GM12891 (cell line): ENCODE measurements around the gene RYR3. TPM values are rescaled to one million over a fixed set of nuclear protein-coding genes. Genes with fewer than 3 reads are reported as not detected.

Experiments
- DNase-seq: peaks from one replicate; pipeline ENCODE4 v3.0.0; 2011; ENCODE audit warnings: low spot score; ENCODE audit not compliant: insufficient read length
- FAIRE-seq: peaks from 2 replicates; lab custom pipeline; 2011; peaks lifted over from hg19 to GRCh38; lab: Jason Lieb, UNC
- PAX5 ChIP-seq: IDR thresholded peaks from 2 replicates; pipeline ENCODE4 v1.6.1; 2011; ENCODE audit warnings: low read length, moderate library complexity, mild to moderate bottlenecking; ENCODE audit not compliant: insufficient read depth, severe bottlenecking
- POLR2A ChIP-seq: IDR thresholded peaks from 2 replicates; pipeline ENCODE4 v1.6.1; 2011; ENCODE audit warnings: low read depth, low read length, control low read depth
- POLR2AphosphoS5 ChIP-seq: IDR thresholded peaks from 2 replicates; pipeline ENCODE4 v1.6.1; 2011; ENCODE audit warnings: low read depth, low read length, control low read depth
- POU2F2 ChIP-seq: IDR thresholded peaks from 2 replicates; pipeline ENCODE4 v1.6.1; 2011; ENCODE audit warnings: low read depth, mild to moderate bottlenecking, control low read depth, low read length, moderate library complexity
- SPI1 ChIP-seq: IDR thresholded peaks from 2 replicates; pipeline ENCODE4 v1.6.1; 2011; ENCODE audit warnings: low read depth, low read length, control low read depth
- TAF1 ChIP-seq: IDR thresholded peaks from 2 replicates; pipeline ENCODE4 v1.6.1; 2011; ENCODE audit warnings: low read depth, low read length, control low read depth
- polyA plus RNA-seq: library from polyadenylated mRNA; unstranded; fragments of >200 nt; gene quantifications from one replicate; pipeline ENCODE4 v1.2.1, GENCODE V29; 2012; ENCODE audit warnings: low read depth, missing spikeins, inconsistent platforms; ENCODE audit not compliant: missing spikeins

The RYR3 gene
- polyA plus RNA-seq = 0.22 TPM

GRCh38 chr15:33310481-33311311 lies at the start of gene RYR3:
Gene RYR3, plus strand, starts transcription at chr15:33310967. Its CDS starts 79 bp downstream, at chr15:33311046.
- TF ChIP-seq POLR2A (no peak), TAF1 (no peak), POLR2AphosphoS5 (no peak), SPI1 (no peak), PAX5 (no peak), POU2F2 (no peak)
- FAIRE-seq (no peak), DNase-seq (no peak)

GRCh38 chr15:33262306-33262705 lies 48.5 kb upstream of the RYR3 start:
- DNase-seq (no peak), FAIRE-seq (no peak)
- TF ChIP-seq SPI1 = no peak
- no peak for TF ChIP-seq PAX5
- no peak for TF ChIP-seq POU2F2
- no peak for TF ChIP-seq POLR2A
- no peak for TF ChIP-seq TAF1

GRCh38 chr15:33277689-33278088 lies 33.1 kb upstream of the RYR3 start:
- TF ChIP-seq POLR2A = no peak
- no peak for TF ChIP-seq PAX5
- TF ChIP-seq POU2F2 = no peak
- no peak for TF ChIP-seq SPI1
- no peak for TF ChIP-seq POLR2AphosphoS5
- no peak for TF ChIP-seq TAF1
- FAIRE-seq (no peak), DNase-seq (no peak)

- TF ChIP-seq PAX5 (no peak), POLR2AphosphoS5 (no peak)
- FAIRE-seq (no peak), DNase-seq (no peak)
Observed at GRCh38 chr15:33278816-33279612, 31.8 kb upstream of the RYR3 start.

DNA sequence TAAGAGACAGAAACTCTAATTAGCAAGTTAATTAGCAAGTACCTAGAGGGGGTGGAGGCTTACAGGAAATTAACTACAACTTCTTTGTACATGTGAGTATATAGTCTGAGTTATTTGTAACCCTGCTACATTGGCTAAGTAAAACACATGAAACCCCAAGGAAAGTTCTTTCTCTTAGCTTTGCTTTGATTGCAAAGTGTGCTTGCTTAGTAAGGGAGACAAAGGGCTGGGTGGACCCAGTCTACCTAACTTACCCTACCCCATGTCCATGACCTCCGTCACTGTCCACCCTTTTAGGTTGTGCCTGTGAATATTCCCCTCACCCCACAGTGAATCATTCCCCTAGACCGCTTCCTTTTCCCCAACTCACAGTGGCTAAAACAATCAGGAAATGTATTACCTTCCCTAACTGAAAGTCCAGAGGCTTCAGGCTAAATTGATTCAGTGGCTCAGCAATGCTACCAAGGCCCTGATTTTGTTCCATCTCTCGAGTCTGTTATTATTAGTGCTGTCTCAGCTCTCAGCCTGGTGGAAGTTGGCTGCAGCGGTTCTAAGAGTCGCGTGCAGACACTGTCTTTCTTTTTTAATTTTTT lies 31.1 kb upstream of the RYR3 start:
- no peak for DNase-seq

DNA sequence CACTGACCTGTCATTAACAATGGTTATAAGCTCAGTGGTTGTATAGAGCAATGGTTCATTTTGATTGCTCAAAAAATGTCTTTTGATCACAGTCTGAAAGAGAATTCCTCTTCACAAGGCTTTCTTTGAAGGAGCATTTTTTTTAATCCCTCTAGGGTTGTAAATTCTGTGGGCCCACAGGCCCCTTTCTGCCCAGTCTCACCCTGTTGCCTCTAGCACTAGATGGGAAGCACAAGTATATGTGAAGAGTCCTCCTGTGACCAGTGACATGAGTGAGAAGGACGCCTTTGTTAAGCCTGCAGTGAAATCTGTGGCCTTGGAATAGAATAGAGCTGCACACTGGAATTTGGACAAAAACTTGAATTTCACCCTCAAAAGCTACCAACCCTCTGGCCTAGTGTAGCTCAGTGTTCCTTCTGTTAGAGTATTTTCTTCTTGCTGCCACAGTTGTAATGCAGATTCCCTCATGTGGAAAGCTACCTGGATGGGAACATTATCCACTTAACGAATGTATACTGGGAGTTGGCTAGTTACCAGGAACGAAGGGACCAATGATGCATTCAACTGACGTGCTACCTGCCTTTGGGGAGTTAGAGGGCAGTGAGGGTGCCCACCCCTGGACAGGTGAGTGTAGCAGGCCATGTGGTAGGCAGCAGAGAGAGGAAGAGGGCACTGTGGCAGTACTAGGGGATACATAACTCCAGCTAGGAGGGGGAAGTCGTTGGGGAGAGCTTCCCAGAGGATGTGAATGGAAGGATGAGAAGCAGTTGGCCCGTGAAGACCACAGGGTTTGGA lies 28.3 kb upstream of the RYR3 start:
- FAIRE-seq = no peak
- no peak for DNase-seq
- TF ChIP-seq PAX5 = no peak
- TF ChIP-seq POLR2A = no peak
- no peak for TF ChIP-seq POLR2AphosphoS5
- TF ChIP-seq POU2F2 = no peak
- TF ChIP-seq SPI1 = no peak
- no peak for TF ChIP-seq TAF1

More for the DNA sequence above, 31.1 kb upstream of the RYR3 start:
- FAIRE-seq = no peak
- no peak for TF ChIP-seq POLR2A
- no peak for TF ChIP-seq TAF1
- no peak for TF ChIP-seq POU2F2
- no peak for TF ChIP-seq SPI1
- TF ChIP-seq POLR2AphosphoS5 = no peak
- TF ChIP-seq PAX5 = no peak

GRCh38 chr15:33283576-33283975 lies 27.2 kb upstream of the RYR3 start:
- DNase-seq (no peak), FAIRE-seq (no peak)
- TF ChIP-seq SPI1 (no peak), POLR2A (no peak), TAF1 (no peak), PAX5 (no peak), POU2F2 (no peak), POLR2AphosphoS5 (no peak)

- TF ChIP-seq PAX5 = no peak
- no peak for TF ChIP-seq POLR2A
- no peak for TF ChIP-seq POLR2AphosphoS5
- TF ChIP-seq SPI1 = no peak
- TF ChIP-seq POU2F2 = no peak
- no peak for TF ChIP-seq TAF1
- FAIRE-seq = no peak
- no peak for DNase-seq
Observed at GRCh38 chr15:33284336-33284735, 26.4 kb upstream of the RYR3 start.

DNA sequence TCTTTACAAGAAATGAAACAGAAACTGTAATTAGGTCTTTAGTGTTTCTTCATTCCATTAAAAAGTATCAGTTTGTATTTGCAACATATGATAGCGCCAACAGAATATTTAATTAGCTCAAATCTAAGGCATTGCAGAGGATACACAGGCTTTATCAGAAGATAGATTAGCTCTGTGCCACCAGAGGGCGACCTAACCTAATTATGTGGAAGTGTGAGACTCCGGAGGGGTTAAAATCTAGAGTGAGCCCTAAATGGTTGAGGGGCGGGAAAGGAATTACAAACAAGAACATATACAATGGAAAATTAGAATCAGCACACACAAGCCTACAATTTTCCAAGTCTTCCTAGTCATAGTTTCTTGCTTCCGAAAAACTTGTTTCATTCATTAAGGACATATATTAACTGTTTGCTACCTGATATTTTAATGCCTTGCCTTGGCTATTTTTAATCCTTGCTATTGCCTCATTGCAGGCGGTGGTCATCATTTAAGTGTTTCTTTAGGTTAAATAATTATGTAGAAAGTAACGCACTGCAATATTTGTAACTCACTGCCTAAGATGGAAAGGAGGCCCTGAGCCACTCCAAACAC lies 18.0 kb upstream of the RYR3 start:
- no peak for FAIRE-seq
- DNase-seq = no peak
- TF ChIP-seq TAF1 (no peak), POLR2AphosphoS5 (no peak), SPI1 (no peak), POLR2A (no peak), POU2F2 (no peak), PAX5 (no peak)
